Right lobe of liver (tissue), 6 donors: ENCODE data around the gene TTLL1. TPM values are rescaled to one million over a fixed set of nuclear protein-coding genes. Genes with fewer than 3 reads are reported as not detected.
"Not testable (repeated sequence)": the region's sequence is repeated elsewhere in the genome, so short reads cannot be mapped to it uniquely, and the experiment has no call there.

ENCODE experiments used
- ATAC-seq, 4 donors: fragments of 200-7000 bp; cut with Tn5 transposase; one replicate each; pipeline ENCODE4 v1.9.1; 2020; ENCODE audit warnings: mild to moderate bottlenecking in 4 of 4, moderate library complexity in 4 of 4
- DNase-seq, 3 donors: peaks; one replicate each; pipeline ENCODE4 v3.0.0-alpha.2; 2020
- H3K27ac ChIP-seq, 3 donors: fragments of 200-600 bp; one replicate each; pipeline ENCODE4 v1.8.0; 2022
- H3K27me3 ChIP-seq, 2 donors: fragments of 200-600 bp; one replicate each; pipeline ENCODE4 v1.8.0; 2022
- H3K36me3 ChIP-seq, 4 donors: fragments of 200-600 bp; sonication (generic) in 1 of 4; one replicate each; pipeline versions ENCODE4 v1.5.1 to v1.8.0; 2017 to 2022; ENCODE audit warnings: control low read depth in 1 of 4
- H3K4me1 ChIP-seq, 4 donors: fragments of 200-600 bp; sonication (generic) in 1 of 4; one replicate each; pipeline versions ENCODE4 v1.5.1 to v1.8.0; 2017 to 2022; ENCODE audit warnings: control low read depth in 1 of 4
- H3K4me3 ChIP-seq, 3 donors: fragments of 200-600 bp; one replicate each; pipeline ENCODE4 v1.8.0; 2022
- H3K9me3 ChIP-seq, 4 donors: fragments of 200-600 bp; sonication (generic) in 1 of 4; one replicate each; pipeline versions ENCODE4 v1.5.1 to v1.8.0; 2017 to 2022; ENCODE audit warnings: control low read depth in 1 of 4
- POLR2A ChIP-seq: fragments of 450-650 bp; IDR thresholded peaks from one replicate; pipeline ENCODE4 v1.6.1; 2017; ENCODE audit warnings: antibody characterized with exemption, mild to moderate bottlenecking
- WGBS: methylation state at CpG from one replicate; pipeline ENCODE4 v1.1.6; 2018; ENCODE audit warnings: low coverage, low lambda C conversion rate; ENCODE audit not compliant: insufficient coverage; ENCODE audit errors: missing lambda C conversion rate; 5-methylcytosine and 5-hydroxymethylcytosine counted together
- intact Hi-C, 2 donors: fragments of 100-400 bp; cut with DNase I; formaldehyde crosslinking; loops; one replicate each; pipeline versions ENCODE4 v1.11.2 to v1.14.1; 2022
- total RNA-seq, 6 experiments: library from RNA; depleted of rRNA in 2 of 6; stranded (reverse); fragments of >200 nt in 2 of 6; fragmentation: NEBNext Ultra II Directional in 3 of 6; extraction: Animal tissue kit (Norgen Biotek cat#: 25700) in 3 of 6; gene quantifications; one replicate each; pipeline versions ENCODE4 v1.1.0 to v1.2.4, GENCODE V29; 2016 to 2023
- TF ChIP-seq, protein P1 (sequence below), 4 donors: fragments of 200-600 bp in 3 of 4; fragments of 450-650 bp in 1 of 4; IDR thresholded peaks; one replicate each; pipeline versions ENCODE4 v1.5.1 to v1.8.0; 2016 to 2022; ENCODE audit warnings: antibody characterized with exemption in 4 of 4, mild to moderate bottlenecking in 2 of 4
- donor health status: DM: no; HTN: yes; CAD: no.
- donor health status: DM: no; HTN: no; CAD: no.
- donor health status: DM: no; HTN: no; CAD: no.
- donor health status: DM: no; HTN: yes; CAD: no.
- donor health status: DM: no; HTN: yes; CAD: no.

TTLL1 gene
- total RNA-seq, 6 experiments from 2014 or later: 0.97 to 2.0 (median 1.3) TPM

DNA sequence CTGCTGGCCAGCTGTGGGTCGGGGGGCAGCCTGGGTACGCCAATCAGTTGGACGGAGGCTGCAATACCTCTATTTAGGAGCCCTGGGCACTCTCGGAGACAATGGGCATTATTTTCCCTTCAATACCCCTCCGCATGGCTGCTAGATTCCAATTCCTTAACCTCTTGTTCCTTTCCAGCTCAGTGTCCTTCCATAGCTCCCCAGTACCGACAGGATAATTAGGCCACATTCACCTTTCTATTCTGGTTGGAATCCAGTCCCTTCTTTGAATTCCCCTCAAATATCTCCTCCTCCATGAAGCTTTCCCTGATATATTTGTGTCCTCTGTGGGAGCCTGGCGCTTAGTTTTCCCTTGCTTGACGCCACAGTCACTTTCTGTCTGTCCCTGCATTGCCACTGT, 17.1 kb upstream of the TTLL1 start:
- TF ChIP-seq, protein P1, sequence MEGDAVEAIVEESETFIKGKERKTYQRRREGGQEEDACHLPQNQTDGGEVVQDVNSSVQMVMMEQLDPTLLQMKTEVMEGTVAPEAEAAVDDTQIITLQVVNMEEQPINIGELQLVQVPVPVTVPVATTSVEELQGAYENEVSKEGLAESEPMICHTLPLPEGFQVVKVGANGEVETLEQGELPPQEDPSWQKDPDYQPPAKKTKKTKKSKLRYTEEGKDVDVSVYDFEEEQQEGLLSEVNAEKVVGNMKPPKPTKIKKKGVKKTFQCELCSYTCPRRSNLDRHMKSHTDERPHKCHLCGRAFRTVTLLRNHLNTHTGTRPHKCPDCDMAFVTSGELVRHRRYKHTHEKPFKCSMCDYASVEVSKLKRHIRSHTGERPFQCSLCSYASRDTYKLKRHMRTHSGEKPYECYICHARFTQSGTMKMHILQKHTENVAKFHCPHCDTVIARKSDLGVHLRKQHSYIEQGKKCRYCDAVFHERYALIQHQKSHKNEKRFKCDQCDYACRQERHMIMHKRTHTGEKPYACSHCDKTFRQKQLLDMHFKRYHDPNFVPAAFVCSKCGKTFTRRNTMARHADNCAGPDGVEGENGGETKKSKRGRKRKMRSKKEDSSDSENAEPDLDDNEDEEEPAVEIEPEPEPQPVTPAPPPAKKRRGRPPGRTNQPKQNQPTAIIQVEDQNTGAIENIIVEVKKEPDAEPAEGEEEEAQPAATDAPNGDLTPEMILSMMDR (IDR thresholded peaks at IDR 0.05): no peak
- TF ChIP-seq POLR2A: no peak
- intact Hi-C loops: no loop called here

DNA sequence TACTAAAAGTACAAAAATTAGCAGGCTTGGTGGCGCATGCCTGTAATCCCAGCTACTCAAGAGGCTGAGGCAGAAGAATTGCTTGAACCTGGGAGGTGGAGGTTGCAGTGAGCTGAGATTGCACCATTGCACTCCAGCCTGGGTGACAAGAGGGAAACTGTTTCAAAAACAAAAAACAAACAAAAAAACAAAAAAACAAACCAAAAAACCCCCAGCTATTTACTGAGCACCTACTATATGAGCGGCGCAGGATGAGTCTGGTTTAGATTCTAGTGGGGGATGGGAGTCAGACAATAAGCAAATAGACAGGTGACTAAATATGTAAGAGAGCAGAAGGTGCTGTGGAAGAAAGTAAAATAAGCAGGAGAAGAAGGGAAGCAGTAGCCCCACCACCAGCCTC, 15.8 kb upstream of the TTLL1 start:
- H3K4me1 ChIP-seq: peaks cover 0 to 18% (median 0%) of the 10 kb centered on the region in 4 donors
- H3K36me3 ChIP-seq, H3K9me3 ChIP-seq, H3K27ac ChIP-seq, H3K27me3 ChIP-seq, intact Hi-C loops, DNase-seq, ATAC-seq, H3K4me3 ChIP-seq: not testable (repeated sequence)
- 100% methylated on average over 3 of the region's 3 CpGs for WGBS

More for the DNA sequence above, 17.1 kb upstream of the TTLL1 start:
- Histone ChIP-seq H3K27me3 (no peaks in the 10 kb centered on the region), H3K4me1 (peaks cover 0 to 32% (median 0%) of the 10 kb centered on the region in 4 donors), H3K27ac (no peak overlapping the region), H3K36me3 (no peaks in the 10 kb centered on the region), H3K4me3 (no peak overlapping the region), H3K9me3 (no peaks in the 10 kb centered on the region)
- ATAC-seq (no peak), DNase-seq (no peak)
- 72% methylated on average over 5 of the region's 8 CpGs for WGBS

DNA sequence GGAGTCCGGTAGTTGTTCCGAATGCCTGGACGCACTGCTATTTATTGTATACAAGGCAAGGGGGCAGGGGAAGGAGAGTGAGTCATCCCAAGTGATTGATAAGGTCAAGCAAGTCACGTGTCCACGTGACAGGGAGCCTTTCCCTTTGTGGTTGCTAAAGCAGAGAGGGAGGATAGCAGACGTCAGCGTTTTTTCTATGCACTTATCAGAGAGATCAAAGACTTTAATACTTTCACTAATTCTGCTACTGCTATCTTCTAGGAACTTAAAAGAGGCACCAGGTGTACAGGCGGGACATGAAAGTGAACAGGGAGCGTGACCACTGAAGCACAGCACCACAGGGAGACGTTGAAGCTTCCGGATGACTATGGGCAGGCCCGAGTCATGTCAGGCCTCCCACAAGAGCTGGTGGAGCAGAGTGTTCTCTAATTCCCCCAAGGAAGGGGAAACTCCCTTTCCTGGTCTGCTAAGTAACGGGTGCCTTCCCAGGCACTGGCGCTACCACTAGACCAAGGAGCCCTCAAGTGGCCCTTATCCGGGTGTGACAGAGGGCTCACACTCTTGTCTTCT, 14.9 kb upstream of the TTLL1 start:
- H3K27me3 ChIP-seq, H3K9me3 ChIP-seq, intact Hi-C loops, H3K36me3 ChIP-seq, H3K4me3 ChIP-seq: not testable (repeated sequence)
- H3K27ac ChIP-seq: peak overlapping the region in 1 of 3 donors; percentile 40
- ATAC-seq (peak in 3 of 4 donors; percentile 20 to 65 (median 31)), DNase-seq (peak in 1 of 3 donors; percentile 71)
- peaks cover 0 to 17% (median 0%) of the 10 kb centered on the region in 4 donors for H3K4me1 ChIP-seq
- 49% methylated on average over 11 of the region's 15 CpGs for WGBS

DNA sequence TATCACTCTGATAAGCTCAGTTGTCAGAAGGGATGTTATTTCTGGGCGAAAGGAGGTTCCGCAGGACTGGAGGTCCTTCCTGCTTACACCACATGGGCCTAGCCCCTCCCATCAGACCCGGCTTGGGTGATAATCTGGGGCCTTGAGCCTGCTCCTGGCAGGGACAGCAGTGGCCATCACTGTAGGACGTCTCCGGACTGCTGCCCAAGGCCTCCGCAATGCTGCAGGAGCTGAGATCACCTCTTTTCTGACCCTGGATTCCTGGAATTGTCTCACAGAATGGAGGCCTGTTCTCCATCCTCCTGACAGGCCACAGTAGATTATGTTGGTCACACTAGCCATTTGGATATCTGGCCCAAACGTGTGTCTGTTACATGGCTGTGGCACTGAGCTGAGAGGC, 12.1 kb upstream of the TTLL1 start:
- Histone ChIP-seq H3K4me1 (peaks cover 0 to 17% (median 0%) of the 10 kb centered on the region in 4 donors), H3K4me3 (no peak overlapping the region), H3K27ac (no peak overlapping the region), H3K36me3 (no peaks in the 10 kb centered on the region), H3K27me3 (no peaks in the 10 kb centered on the region), H3K9me3 (no peaks in the 10 kb centered on the region)
- peak; percentile 74 to 88 (median 82) for ATAC-seq
- TF ChIP-seq POLR2A: no peak
- TF ChIP-seq, protein P1 (IDR thresholded peaks at IDR 0.05): no peak
- DNase-seq: peak in 2 of 3 donors; percentile 50 to 58
- intact Hi-C loops: no loop called here
- 80% methylated on average over 1 of the region's 7 CpGs for WGBS

DNA sequence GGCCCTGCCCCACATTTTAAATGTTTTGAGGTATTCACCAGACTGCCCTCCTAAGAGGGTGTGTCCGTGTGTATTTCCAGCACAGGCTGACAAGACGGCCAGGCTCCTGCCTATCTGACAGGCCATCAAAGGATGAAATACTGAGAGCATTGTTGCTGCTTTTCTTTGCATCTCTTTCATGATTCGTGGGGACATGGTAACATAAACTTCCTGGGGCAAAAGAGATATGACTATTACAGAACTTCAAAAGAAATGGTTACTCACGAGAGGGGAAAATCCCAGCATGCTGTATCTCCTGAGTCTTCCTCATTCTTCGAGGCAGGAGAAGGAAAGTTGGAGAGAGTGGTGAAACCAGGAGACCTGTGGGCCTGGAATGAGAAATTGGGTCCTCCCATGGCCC, 11.0 kb upstream of the TTLL1 start:
- Histone ChIP-seq H3K4me3 (no peak overlapping the region), H3K9me3 (no peaks in the 10 kb centered on the region), H3K36me3 (no peaks in the 10 kb centered on the region), H3K4me1 (peaks cover 0 to 17% (median 0%) of the 10 kb centered on the region in 4 donors), H3K27me3 (no peaks in the 10 kb centered on the region), H3K27ac (no peak overlapping the region)
- DNase-seq (no peak), ATAC-seq (no peak)
- WGBS: 63% methylated on average over 5 of the region's 5 CpGs
- TF ChIP-seq, protein P1 (IDR thresholded peaks at IDR 0.05): no peak
- TF ChIP-seq POLR2A: no peak
- intact Hi-C loops: no loop called here
